ENCODE results near the gene DHDH. TPM values are rescaled to one million over a fixed set of nuclear protein-coding genes. Genes with fewer than 3 reads are reported as not detected.
"Not testable (repeated sequence)": the region's sequence is repeated elsewhere in the genome, so short reads cannot be mapped to it uniquely, and the experiment has no call there.

Gene DHDH
- total RNA-seq, 3 donors from 2014 or later (not counting 1 experiment from before 2014, with no cell fraction given): not detected

DNA sequence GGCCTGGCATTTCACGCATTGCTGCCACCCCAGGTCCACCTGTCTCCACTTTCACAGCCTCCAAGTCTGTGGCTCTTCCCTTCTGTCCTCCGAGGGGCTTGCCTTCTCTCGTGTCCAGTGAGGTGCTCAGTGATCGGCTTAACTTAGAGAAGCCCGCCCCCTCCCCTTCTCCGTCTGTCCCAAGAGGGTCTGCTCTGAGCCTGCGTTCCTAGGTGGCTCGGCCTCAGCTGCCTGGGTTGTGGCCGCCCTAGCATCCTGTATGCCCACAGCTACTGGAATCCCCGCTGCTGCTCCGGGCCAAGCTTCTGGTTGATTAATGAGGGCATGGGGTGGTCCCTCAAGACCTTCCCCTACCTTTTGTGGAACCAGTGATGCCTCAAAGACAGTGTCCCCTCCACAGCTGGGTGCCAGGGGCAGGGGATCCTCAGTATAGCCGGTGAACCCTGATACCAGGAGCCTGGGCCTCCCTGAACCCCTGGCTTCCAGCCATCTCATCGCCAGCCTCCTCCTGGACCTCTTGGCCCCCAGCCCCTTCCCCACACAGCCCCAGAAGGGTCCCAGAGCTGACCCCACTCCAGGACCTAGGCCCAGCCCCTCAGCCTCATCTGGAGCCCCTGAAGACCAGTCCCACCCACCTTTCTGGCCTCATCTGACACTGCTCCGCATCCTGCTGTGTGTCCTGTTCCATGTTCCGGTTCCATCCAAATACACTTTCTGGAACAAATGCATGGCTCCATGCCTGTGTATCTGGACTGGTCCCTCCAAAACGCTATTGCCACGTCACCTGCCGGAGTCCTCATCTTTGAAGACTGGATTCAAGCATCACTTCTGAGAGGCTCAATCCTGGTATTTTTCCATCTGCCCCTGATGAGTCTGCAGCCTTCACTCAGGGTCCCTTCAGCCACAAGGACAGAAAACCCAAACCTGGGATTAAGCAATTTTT is 10.7 kb upstream of the DHDH start:
- intact Hi-C loops (cut with micrococcal nuclease): no loop called here
- WGBS (ENCODE audit: insufficient coverage): 92% methylated on average over 18 of the region's 18 CpGs
- Mint-ChIP-seq H3K36me3 (no peaks in the 10 kb centered on the region), H3K4me1 (peaks cover 2 to 4% of the 10 kb centered on the region in 2 donors), H3K27ac (no peak overlapping the region), H3K27me3 (ENCODE audit: low read depth in 2 of 2) (no peaks in the 10 kb centered on the region), H3K9me3 (no peaks in the 10 kb centered on the region), H3K4me3 (no peak overlapping the region)
- DNase-seq: no peak
- no peak overlapping the region for H3K27ac ChIP-seq (ENCODE audit: low read length)
- H3K9me3 ChIP-seq (ENCODE audit: control insufficient read depth, insufficient read depth, low read length): no peaks in the 10 kb centered on the region
- H3K27me3 ChIP-seq (ENCODE audit: control insufficient read depth, insufficient read depth, low read length): no peaks in the 10 kb centered on the region
- no peak for ATAC-seq
- H3K4me3 ChIP-seq (ENCODE audit: low read length): no peak overlapping the region
- H3K4me1 ChIP-seq (ENCODE audit: control insufficient read depth, insufficient read depth, low read length): no peaks in the 10 kb centered on the region
- H3K36me3 ChIP-seq (ENCODE audit: control insufficient read depth, insufficient read depth, low read length): peaks cover 23% of the 10 kb centered on the region
- TF ChIP-seq CTCF (IDR thresholded peaks at IDR 0.05): no peak

DNA sequence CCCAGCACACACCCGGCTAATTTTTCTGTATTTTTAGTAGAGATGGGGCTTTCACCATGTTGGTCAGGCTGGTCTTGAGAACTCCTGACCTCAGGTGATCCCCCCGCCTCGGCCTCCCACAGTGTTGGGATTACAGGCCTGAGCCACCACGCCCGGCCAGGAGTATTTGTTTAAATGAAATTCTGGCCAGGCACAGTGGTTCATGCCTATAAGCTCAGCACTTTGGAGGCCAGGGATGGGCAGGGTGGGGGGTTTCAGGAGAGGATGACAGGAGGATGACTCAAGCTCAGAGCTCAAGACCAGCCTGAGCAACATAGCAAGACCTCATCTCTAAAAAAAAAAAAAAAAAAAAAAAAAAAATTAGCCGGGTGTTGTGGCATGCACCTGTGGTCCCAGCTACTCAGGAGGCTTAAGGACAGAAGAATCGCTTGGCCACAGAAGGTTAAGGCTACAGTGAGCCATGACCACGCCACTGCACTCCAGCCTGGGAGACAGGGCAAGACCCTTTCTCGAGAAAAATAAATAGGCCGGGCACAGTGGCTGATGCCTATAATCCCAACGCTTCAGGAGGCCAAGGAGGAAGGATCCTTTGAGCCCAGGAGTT is 8.2 kb upstream of the DHDH start:
- H3K27ac Mint-ChIP-seq: no peak overlapping the region

DNA sequence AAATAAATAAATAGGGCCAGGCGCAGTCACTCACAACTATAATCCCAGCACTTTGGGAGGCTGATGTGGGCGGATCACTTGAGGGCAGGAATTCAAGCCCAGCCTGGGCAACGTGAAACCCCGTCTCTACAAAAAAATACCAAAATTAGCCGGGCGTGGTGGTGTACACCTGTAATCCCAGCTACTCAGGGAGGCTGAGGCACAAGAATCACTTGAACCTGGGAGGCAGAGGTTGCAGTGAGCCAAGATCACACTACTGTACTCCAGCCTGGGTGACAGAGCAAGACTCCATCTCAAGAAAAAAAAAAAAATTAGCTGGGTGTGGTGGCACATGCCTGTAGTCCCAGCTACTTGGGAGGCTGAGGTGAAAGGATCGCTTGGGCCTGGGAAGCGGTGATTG is 7.6 kb upstream of the DHDH start:
- H3K27ac Mint-ChIP-seq; intact Hi-C loops (cut with micrococcal nuclease); H3K9me3 Mint-ChIP-seq; H3K36me3 Mint-ChIP-seq; H3K4me3 ChIP-seq (ENCODE audit: low read length); H3K27me3 ChIP-seq (ENCODE audit: control insufficient read depth, insufficient read depth, low read length); H3K4me3 Mint-ChIP-seq; H3K36me3 ChIP-seq (ENCODE audit: control insufficient read depth, insufficient read depth, low read length); H3K27me3 Mint-ChIP-seq (ENCODE audit: low read depth in 2 of 2); ATAC-seq; H3K9me3 ChIP-seq (ENCODE audit: control insufficient read depth, insufficient read depth, low read length); H3K27ac ChIP-seq (ENCODE audit: low read length); H3K4me1 ChIP-seq (ENCODE audit: control insufficient read depth, insufficient read depth, low read length); H3K4me1 Mint-ChIP-seq; DNase-seq: not testable (repeated sequence)
- WGBS (ENCODE audit: insufficient coverage): 90% methylated on average over 7 of the region's 8 CpGs

More for the DNA sequence above, 8.2 kb upstream of the DHDH start:
- Mint-ChIP-seq H3K9me3 (no peaks in the 10 kb centered on the region), H3K4me1 (no peaks in the 10 kb centered on the region), H3K36me3 (no peaks in the 10 kb centered on the region), H3K4me3 (no peak overlapping the region), H3K27me3 (ENCODE audit: low read depth in 2 of 2) (no peaks in the 10 kb centered on the region)
- Histone ChIP-seq H3K36me3 (ENCODE audit: control insufficient read depth, insufficient read depth, low read length) (peaks cover 11% of the 10 kb centered on the region), H3K9me3 (ENCODE audit: control insufficient read depth, insufficient read depth, low read length) (no peaks in the 10 kb centered on the region), H3K27me3 (ENCODE audit: control insufficient read depth, insufficient read depth, low read length) (no peaks in the 10 kb centered on the region), H3K4me1 (ENCODE audit: control insufficient read depth, insufficient read depth, low read length) (no peaks in the 10 kb centered on the region), H3K4me3 (ENCODE audit: low read length) (no peak overlapping the region), H3K27ac (ENCODE audit: low read length) (no peak overlapping the region)
- 93% methylated on average over 11 of the region's 11 CpGs for WGBS (ENCODE audit: insufficient coverage)
- ATAC-seq (no peak), DNase-seq (no peak)
- no peak for TF ChIP-seq CTCF (IDR thresholded peaks at IDR 0.05)
- intact Hi-C loops (cut with micrococcal nuclease): no loop called here

- Mint-ChIP-seq H3K36me3 (no peaks in the 10 kb centered on the region), H3K4me1 (no peaks in the 10 kb centered on the region), H3K9me3 (no peaks in the 10 kb centered on the region), H3K4me3 (no peak overlapping the region), H3K27ac (no peak overlapping the region), H3K27me3 (ENCODE audit: low read depth in 2 of 2) (no peaks in the 10 kb centered on the region)
- intact Hi-C loops (cut with micrococcal nuclease): no loop called here
- no peak overlapping the region for H3K4me3 ChIP-seq (ENCODE audit: low read length)
- TF ChIP-seq CTCF (IDR thresholded peaks at IDR 0.05): no peak
- no peaks in the 10 kb centered on the region for H3K4me1 ChIP-seq (ENCODE audit: control insufficient read depth, insufficient read depth, low read length)
- peaks cover 4% of the 10 kb centered on the region for H3K36me3 ChIP-seq (ENCODE audit: control insufficient read depth, insufficient read depth, low read length)
- H3K9me3 ChIP-seq (ENCODE audit: control insufficient read depth, insufficient read depth, low read length): no peaks in the 10 kb centered on the region
- no peaks in the 10 kb centered on the region for H3K27me3 ChIP-seq (ENCODE audit: control insufficient read depth, insufficient read depth, low read length)
- no peak for ATAC-seq
- peak in 1 of 2 donors; percentile 34 for DNase-seq
- 42% methylated on average over 10 of the region's 10 CpGs for WGBS (ENCODE audit: insufficient coverage)
- no peak overlapping the region for H3K27ac ChIP-seq (ENCODE audit: low read length)
These were observed 6.6 kb upstream of the DHDH start for GRCh38 chr19:48926909-48927308.

GRCh38 chr19:48927692-48928091 is 5.8 kb upstream of the DHDH start:
- WGBS (ENCODE audit: insufficient coverage): 91% methylated on average over 15 of the region's 17 CpGs

More at GRCh38 chr19:48927692-48928091, 5.8 kb upstream of the DHDH start:
- H3K9me3 Mint-ChIP-seq; ATAC-seq; H3K9me3 ChIP-seq (ENCODE audit: control insufficient read depth, insufficient read depth, low read length); H3K4me3 Mint-ChIP-seq; H3K4me1 ChIP-seq (ENCODE audit: control insufficient read depth, insufficient read depth, low read length); H3K4me1 Mint-ChIP-seq; H3K36me3 ChIP-seq (ENCODE audit: control insufficient read depth, insufficient read depth, low read length); DNase-seq; H3K4me3 ChIP-seq (ENCODE audit: low read length); H3K27me3 Mint-ChIP-seq (ENCODE audit: low read depth in 2 of 2); H3K27ac ChIP-seq (ENCODE audit: low read length); H3K27ac Mint-ChIP-seq; H3K27me3 ChIP-seq (ENCODE audit: control insufficient read depth, insufficient read depth, low read length); intact Hi-C loops (cut with micrococcal nuclease); H3K36me3 Mint-ChIP-seq: not testable (repeated sequence)
